GM23338 (cell line): ENCODE measurements around the gene FIP1L1. TPM values are rescaled to one million over a fixed set of nuclear protein-coding genes. Genes with fewer than 3 reads are reported as not detected.

Experiments
- ATAC-seq: fragments of 200-7000 bp; cut with Tn5 transposase; 3 replicates; pipeline ENCODE4 v1.9.1; 2020
- DNase-seq: peaks from one replicate; pipeline ENCODE4 v3.0.0-alpha.2; 2015; ENCODE audit warnings: low spot score
- H2AFZ ChIP-seq: fragments of 200-600 bp; sonication (generic); 2 replicates; pipeline ENCODE4 v1.8.0; 2016; ENCODE audit warnings: antibody characterized with exemption, mild to moderate bottlenecking, moderate library complexity
- H3F3A ChIP-seq: fragments of 200-600 bp; sonication (generic); replicated peaks from 2 replicates; pipeline ENCODE4 v1.8.0; 2017; ENCODE audit warnings: antibody characterized with exemption, mixed run types, low read depth
- H3K27ac ChIP-seq: fragments of 200-600 bp; sonication (generic); 2 replicates; pipeline ENCODE4 v1.6.1; 2016; ENCODE audit warnings: low read depth
- H3K27me3 ChIP-seq: fragments of 200-600 bp; sonication (generic); 2 replicates; pipeline ENCODE4 v1.8.0; 2016; ENCODE audit warnings: mild to moderate bottlenecking, mixed run types, moderate library complexity; ENCODE audit not compliant: insufficient read depth
- H3K36me3 ChIP-seq: fragments of 200-600 bp; sonication (generic); 2 replicates; pipeline ENCODE4 v1.8.0; 2016; ENCODE audit warnings: mild to moderate bottlenecking; ENCODE audit not compliant: insufficient read depth
- H3K4me1 ChIP-seq: fragments of 200-600 bp; sonication (generic); 2 replicates; pipeline ENCODE4 v1.8.0; 2016; ENCODE audit warnings: mild to moderate bottlenecking, moderate library complexity; ENCODE audit not compliant: insufficient read depth
- H3K4me2 ChIP-seq: fragments of 200-600 bp; sonication (generic); 2 replicates; pipeline ENCODE4 v1.7.1; 2017; ENCODE audit warnings: mixed run types
- H3K4me3 ChIP-seq: fragments of 200-600 bp; sonication (generic); 2 replicates; pipeline ENCODE4 v1.6.1; 2016; ENCODE audit warnings: mixed run types
- H3K79me2 ChIP-seq: fragments of 200-600 bp; sonication (generic); replicated peaks from 2 replicates; pipeline ENCODE4 v1.8.0; 2017; ENCODE audit warnings: mild to moderate bottlenecking; ENCODE audit not compliant: insufficient read depth
- H3K9me2 ChIP-seq: fragments of 200-600 bp; sonication (generic); 2 replicates; pipeline ENCODE4 v1.8.0; 2017; ENCODE audit not compliant: insufficient read depth
- H4K20me1 ChIP-seq: fragments of 200-600 bp; sonication (generic); replicated peaks from 2 replicates; pipeline ENCODE4 v1.8.0; 2017; ENCODE audit warnings: mild to moderate bottlenecking; ENCODE audit not compliant: insufficient read depth
- H3K27ac Mint-ChIP-seq: 2 replicates; pipeline ENCODE4 v1.8.0; 2020; ENCODE audit warnings: inconsistent platforms, mild to moderate bottlenecking, moderate library complexity, mixed read lengths
- H3K27me3 Mint-ChIP-seq: 3 replicates; pipeline ENCODE4 v1.8.0; 2022; ENCODE audit warnings: low read depth, mild to moderate bottlenecking, moderate library complexity, mixed read lengths, inconsistent platforms; ENCODE audit not compliant: insufficient read depth, poor library complexity
- H3K36me3 Mint-ChIP-seq: 3 replicates; pipeline ENCODE4 v1.8.0; 2021; ENCODE audit warnings: low read depth, mild to moderate bottlenecking, inconsistent platforms, moderate library complexity, mixed read lengths
- H3K4me1 Mint-ChIP-seq: 3 replicates; pipeline ENCODE4 v1.8.0; 2020; ENCODE audit warnings: mild to moderate bottlenecking, inconsistent platforms, mixed read lengths
- H3K4me3 Mint-ChIP-seq: 3 replicates; pipeline ENCODE4 v1.8.0; 2021; ENCODE audit warnings: moderate library complexity, mild to moderate bottlenecking, inconsistent platforms, mixed read lengths
- H3K9me3 Mint-ChIP-seq: 3 replicates; pipeline ENCODE4 v1.8.0; 2020; ENCODE audit warnings: moderate library complexity, mild to moderate bottlenecking, inconsistent platforms, mixed read lengths
- CREB1 ChIP-seq: fragments of 250-450 bp; sonication (Bioruptor Pico); IDR thresholded peaks from 2 replicates; pipeline ENCODE4 v1.5.0; 2020; ENCODE audit warnings: low read depth, mild to moderate bottlenecking, moderate library complexity
- CTCF ChIP-seq, 2 experiments: fragments of 200-600 bp in 1 of 2; sonication (generic) in 1 of 2; conservative IDR thresholded peaks; 2 replicates each; pipeline versions ENCODE4 v1.5.1 to v1.6.1; 2016 to 2017; ENCODE audit warnings: antibody characterized with exemption in 2 of 2, low read depth in 2 of 2, mild to moderate bottlenecking in 2 of 2, moderate library complexity in 1 of 2
- ETS1 ChIP-seq: IDR thresholded peaks from 2 replicates; pipeline ENCODE4 v1.6.1; 2016; ENCODE audit warnings: antibody characterized with exemption
- EZH2 ChIP-seq: fragments of 200-600 bp; sonication (generic); IDR thresholded peaks from one replicate; pipeline ENCODE4 v1.8.0; 2017; ENCODE audit warnings: antibody characterized with exemption, mild to moderate bottlenecking, low read depth; ENCODE audit not compliant: unreplicated experiment
- EZH2phosphoT487 ChIP-seq: fragments of 200-600 bp; sonication (generic); IDR thresholded peaks from one replicate; pipeline ENCODE4 v1.8.1; 2018; ENCODE audit warnings: antibody characterized with exemption; ENCODE audit not compliant: unreplicated experiment
- JUNB ChIP-seq: IDR thresholded peaks from one replicate; pipeline ENCODE4 v1.6.1; 2016; ENCODE audit warnings: antibody characterized with exemption; ENCODE audit not compliant: unreplicated experiment
- NANOG ChIP-seq: IDR thresholded peaks from 2 replicates; pipeline ENCODE4 v1.6.1; 2016; ENCODE audit warnings: antibody characterized with exemption, borderline replicate concordance
- POLR2AphosphoS5 ChIP-seq: IDR thresholded peaks from 2 replicates; pipeline ENCODE4 v1.6.1; 2016; ENCODE audit warnings: antibody characterized with exemption, low read depth
- REST ChIP-seq: IDR thresholded peaks from one replicate; pipeline ENCODE4 v1.6.1; 2018; ENCODE audit warnings: antibody characterized with exemption; ENCODE audit not compliant: unreplicated experiment
- STAT1 ChIP-seq: IDR thresholded peaks from one replicate; pipeline ENCODE4 v1.6.1; 2016; ENCODE audit warnings: antibody characterized with exemption; ENCODE audit not compliant: unreplicated experiment
- ZNF114 ChIP-seq: fragments of 250-450 bp; sonication (Bioruptor Pico); IDR thresholded peaks from 2 replicates; pipeline ENCODE4 v1.5.0; 2020; ENCODE audit warnings: mild to moderate bottlenecking, moderate library complexity
- ZNF331 ChIP-seq: fragments of 250-450 bp; sonication (Bioruptor Pico); IDR thresholded peaks from 2 replicates; pipeline ENCODE4 v1.5.0; 2020; ENCODE audit warnings: low read depth, mild to moderate bottlenecking, moderate library complexity
- ZNF462 ChIP-seq: fragments of 250-450 bp; sonication (Bioruptor Pico); IDR thresholded peaks from 2 replicates; pipeline ENCODE4 v1.5.0; 2020; ENCODE audit warnings: mild to moderate bottlenecking, moderate library complexity
- polyA plus RNA-seq: library from polyadenylated mRNA; unstranded; fragments of >200 nt; fragmentation: Nextera tagmentation; extraction: Ambion mirVana; gene quantifications from 2 replicates; pipeline ENCODE4 v1.2.1, GENCODE V29; 2016
- total RNA-seq: library from RNA; depleted of rRNA; stranded (reverse); fragments of >200 nt; shearing (Covaris generic); gene quantifications from 2 replicates; pipeline ENCODE4 v1.2.3, GENCODE V29; 2014

Gene FIP1L1
- total and polyA plus RNA-seq, 2 experiments from 2014 or later = 43.3 to 54.0 TPM

GRCh38 chr4:53424280-53424679 lies 46.8 kb downstream of the FIP1L1 start:
- TF ChIP-seq CREB1 (CRISPR knock-in tag) (no peak), STAT1 (no peak), REST (no peak), EZH2phosphoT487 (no peak), ETS1 (no peak), ZNF114 (CRISPR knock-in tag) (no peak), POLR2AphosphoS5 (no peak), JUNB (no peak), NANOG (no peak), EZH2 (no peak), ZNF331 (CRISPR knock-in tag) (no peak), CTCF (conservative IDR thresholded peaks at IDR 0.05; ENCODE audit: low read depth in 2 of 2) (no peak), ZNF462 (CRISPR knock-in tag) (no peak)
- no peaks in the 10 kb centered on the region for H3F3A ChIP-seq
- Mint-ChIP-seq H3K9me3 (no peaks in the 10 kb centered on the region), H3K4me1 (no peaks in the 10 kb centered on the region), H3K27ac (no peak overlapping the region), H3K36me3 (peaks cover 14% of the 10 kb centered on the region), H3K4me3 (no peak overlapping the region), H3K27me3 (no peaks in the 10 kb centered on the region)
- no peaks in the 10 kb centered on the region for H3K9me2 ChIP-seq
- no peak for DNase-seq
- no peak overlapping the region for H3K4me2 ChIP-seq
- H3K4me1 ChIP-seq = no peaks in the 10 kb centered on the region
- H4K20me1 ChIP-seq = peaks cover 5% of the 10 kb centered on the region; the same call in 1 of the 2 replicates
- H3K79me2 ChIP-seq = no peaks in the 10 kb centered on the region
- H3K27ac ChIP-seq = no peak overlapping the region
- peaks cover 4% of the 10 kb centered on the region; the same call in 1 of the 2 replicates for H3K36me3 ChIP-seq
- H3K4me3 ChIP-seq = no peak overlapping the region
- no peaks in the 10 kb centered on the region for H3K27me3 ChIP-seq
- no peak overlapping the region for H2AFZ ChIP-seq
- ATAC-seq = no peak
